ENCODE results near the gene SEL1L3.

Gene SEL1L3

DNA sequence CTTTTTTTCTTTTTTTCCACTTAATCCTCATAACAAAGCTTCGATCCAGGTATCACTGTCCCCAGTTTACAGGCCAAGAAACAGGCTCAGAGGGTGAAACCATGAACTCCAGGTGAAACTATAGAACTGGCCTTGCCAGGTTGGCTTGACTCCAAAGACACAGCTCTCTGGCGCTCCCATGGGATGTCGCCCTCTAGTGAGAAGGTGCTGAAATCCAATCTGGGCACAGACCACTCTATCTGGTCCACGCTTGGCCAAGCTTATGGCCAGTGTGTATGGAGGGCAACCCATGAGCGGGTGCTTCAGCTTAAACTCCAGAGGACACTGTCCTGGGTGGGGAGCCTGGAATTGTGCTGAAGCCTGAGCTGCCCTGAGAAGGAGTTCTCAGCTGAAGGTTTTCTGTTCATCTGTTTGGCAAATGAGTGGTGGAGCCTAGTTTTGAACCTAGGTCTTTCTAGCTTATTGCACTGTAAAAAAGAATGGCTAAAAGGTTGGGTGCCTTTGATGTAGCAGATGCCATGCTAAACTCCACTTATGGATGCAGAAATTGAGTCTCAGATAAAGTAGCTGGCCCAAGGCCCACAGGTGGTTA lies 70.5 kb downstream of the SEL1L3 start:
- peak in 1 of 3 donors; percentile 8 for DNase-seq (ENCODE audit: low read depth in 3 of 3)

DNA sequence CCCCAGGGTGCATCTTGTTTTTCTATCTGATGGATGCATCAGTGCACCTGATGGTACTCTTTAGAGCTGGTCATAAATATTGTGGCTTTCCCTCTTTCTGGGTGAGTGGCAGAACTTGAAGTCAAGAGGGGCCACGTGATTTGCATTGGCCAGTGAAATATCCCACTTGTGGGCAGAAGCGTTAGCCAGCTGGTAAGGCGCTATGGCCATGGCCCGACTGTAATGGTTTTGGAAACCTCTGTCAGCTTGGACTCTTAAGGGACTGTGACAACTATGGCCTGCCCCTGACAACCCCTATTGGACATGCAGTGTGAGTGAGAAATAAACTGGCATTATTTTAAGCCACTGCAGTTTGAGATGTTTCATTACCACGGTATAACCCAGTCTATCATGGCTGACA lies 72.8 kb downstream of the SEL1L3 start:
- DNase-seq (ENCODE audit: low read depth in 3 of 3): no peak

DNA sequence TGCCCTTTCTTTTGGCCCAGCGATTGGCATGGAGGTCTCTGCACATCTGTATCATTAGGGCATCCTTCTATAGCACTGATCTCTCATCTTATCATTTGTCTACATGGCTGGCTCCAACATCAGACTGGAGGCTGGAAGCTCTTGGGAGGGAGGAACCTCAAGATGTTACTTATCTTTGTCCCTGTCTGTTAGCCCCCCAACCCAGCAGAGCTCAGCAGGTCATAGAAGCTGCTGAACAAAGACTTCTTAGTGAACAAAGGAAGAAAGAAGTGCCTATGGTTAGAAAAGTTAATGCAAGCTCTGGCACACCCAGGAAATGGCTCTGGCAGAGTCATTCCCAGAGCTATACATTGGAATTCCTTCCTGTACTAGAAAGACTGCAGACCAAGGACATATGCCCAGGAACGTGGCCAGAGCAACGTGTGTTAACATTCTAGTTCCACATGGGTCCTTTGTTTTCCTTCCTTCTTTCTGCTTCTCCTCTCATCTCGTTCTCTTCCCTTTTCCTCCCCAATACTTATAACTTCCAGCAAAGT lies 74.0 kb downstream of the SEL1L3 start:
- DNase-seq (ENCODE audit: low read depth in 3 of 3): no peak

DNA sequence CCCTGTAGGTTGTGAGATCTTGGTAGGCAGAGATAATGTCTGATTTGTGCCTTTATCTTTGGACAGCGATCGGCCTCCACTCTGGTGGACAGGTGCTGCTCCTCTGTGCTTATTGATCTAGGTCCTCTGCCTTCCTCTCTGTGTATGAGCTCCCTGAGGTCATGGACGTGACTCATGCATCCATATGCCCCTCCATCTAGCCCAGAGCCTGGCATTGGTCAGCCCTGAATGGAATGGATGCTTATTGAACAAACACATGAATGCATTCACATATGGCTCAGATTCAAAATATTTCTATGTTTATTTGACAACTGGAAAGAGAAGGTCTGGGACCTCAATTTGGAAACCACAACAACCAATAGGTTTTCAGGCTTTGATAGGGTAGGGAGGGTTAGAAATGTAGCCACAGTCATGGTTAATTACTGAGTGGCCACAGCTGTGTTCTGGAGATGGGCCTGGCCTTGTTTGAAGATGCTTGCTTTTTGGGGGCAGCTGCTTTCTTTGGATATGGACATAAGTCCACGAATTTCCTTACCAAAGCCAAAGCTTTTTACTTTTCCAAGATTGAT lies 76.2 kb downstream of the SEL1L3 start:
- no peak for DNase-seq (ENCODE audit: low read depth in 3 of 3)

DNA sequence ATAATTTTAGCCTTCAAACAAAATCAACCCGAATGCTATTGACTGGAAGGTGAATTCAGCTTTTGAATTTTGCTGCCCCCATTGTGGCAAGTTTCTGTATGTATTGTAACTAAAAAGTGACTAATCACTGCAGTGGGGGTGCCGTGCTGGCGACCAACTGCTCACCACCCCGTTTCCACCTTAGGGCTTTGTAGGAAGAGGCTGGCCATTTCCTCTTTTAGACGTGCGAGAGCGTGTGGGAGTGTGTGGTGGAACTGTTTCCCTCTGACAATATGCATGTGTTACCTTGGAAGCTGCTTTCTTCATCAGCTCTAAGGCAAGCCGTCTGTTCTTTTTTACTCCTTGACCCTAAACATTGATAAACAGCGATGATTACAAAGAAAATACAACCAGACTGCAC lies 78.8 kb downstream of the SEL1L3 start:
- no peak for DNase-seq (ENCODE audit: low read depth in 3 of 3)

DNA sequence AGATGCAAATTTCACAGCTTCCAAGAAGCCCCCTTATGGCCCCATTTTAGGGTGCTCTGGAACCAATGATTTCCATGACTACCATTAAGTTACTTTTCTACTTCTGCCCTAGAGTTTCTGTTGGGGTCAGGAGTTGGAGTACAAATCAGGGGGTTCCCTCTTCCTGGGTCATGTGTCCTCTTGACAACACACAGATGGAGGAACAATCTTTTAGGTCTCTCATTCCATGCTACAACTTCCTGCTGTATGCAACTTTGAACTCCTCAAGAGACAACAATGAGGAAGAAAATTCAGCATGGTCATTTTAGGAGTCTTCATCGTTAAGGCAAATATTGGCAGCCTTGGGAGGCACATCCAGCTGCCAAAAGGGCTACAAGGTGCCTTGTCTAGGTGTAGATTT lies 79.7 kb downstream of the SEL1L3 start:
- no peak for DNase-seq (ENCODE audit: low read depth in 3 of 3)

DNA sequence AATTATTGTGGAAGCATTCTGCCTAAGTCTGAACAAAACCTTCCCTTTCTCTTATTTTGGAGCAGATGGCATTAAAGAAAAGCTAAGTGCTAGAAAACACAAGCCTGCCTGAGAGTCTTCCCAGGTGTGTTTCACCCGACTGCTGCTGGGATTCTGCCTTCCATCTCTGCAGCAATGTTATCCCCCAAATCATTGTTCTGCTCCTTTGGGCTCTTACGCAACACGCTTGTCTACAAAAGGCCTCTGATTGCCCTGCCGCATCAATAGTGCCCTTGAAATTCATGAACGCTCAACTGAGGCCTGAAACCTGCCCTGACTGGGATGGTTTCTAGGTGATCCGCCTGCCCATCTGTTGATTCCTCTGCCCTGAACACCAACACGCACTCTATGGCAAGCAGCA lies 80.3 kb downstream of the SEL1L3 start:
- DNase-seq (ENCODE audit: low read depth in 3 of 3): no peak

DNA sequence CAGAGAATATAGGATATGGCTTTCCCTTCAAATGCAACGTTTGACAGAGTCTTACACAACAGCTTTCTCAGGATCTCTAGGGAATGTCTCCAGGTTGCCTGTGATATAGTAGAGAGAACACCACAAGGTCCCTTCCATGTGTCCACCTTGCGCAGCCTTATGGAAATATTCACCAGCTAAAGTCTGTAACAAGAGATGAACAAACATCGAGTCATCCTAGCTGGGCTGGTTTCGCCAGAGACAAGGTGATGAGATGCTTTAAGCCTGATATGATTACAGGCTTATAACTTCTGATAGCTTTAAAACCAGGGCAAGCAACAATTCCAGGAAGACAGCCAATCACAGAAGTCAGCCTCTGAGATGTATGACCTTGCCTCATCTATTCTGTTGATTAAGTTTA lies 83.8 kb downstream of the SEL1L3 start:
- DNase-seq (ENCODE audit: low read depth in 3 of 3): no peak

DNA sequence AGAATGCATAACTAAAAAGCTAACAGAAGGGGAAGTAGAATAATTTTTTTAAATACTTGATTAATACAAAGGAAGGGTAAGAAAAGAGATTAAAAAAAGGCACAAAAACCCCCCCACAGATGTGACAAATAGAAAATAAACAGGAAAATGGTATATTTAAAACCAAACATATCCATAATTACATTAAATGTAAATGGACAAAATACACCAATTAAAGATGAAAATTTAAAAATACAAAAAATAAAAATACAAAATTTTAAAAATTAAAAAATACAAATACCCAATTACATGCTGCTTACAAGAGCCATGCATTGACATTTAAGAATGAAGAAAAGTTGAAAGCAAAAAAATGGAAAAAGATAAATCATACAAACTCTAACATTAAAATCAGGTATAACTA lies 86.0 kb downstream of the SEL1L3 start:
- no peak for DNase-seq (ENCODE audit: low read depth in 3 of 3)

DNA sequence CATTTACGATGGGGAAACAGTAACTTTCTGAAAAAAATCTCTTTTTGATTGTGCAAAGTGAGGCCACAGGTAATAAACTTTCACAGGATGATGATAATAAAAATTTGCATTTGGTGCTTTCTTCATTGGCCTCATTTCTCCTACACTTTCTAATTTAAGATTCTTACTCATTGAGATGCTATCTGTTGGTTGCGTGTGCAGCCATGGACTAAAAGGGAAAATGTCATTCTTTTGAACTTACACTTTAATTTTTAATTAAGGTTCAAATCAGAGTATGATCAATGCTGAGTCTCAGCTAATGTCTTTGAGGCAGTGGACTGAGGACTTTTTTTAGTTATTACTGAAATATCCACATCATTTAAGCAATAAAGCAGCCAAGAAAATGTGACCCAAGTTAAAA lies 87.6 kb downstream of the SEL1L3 start:
- DNase-seq (ENCODE audit: low read depth in 3 of 3): no peak

DNA sequence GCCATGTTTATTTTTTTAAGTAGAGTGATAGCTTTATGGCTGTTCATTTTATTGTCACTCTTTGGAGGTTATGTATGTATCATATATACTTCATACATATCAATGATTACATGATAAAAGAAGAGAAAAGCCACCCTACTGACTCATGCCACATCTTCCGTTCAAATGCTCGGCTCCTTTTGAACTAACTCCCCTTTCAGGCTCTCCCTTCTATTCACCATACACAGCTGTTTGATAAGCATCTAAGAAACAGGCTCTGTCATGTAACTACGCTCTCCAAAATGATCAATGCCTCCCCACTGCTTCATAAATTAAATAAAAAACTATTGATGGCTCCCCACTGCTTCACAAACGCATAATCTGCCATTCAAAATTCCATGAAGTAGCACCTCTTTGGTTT lies 89.4 kb downstream of the SEL1L3 start:
- DNase-seq (ENCODE audit: low read depth in 3 of 3): no peak

DNA sequence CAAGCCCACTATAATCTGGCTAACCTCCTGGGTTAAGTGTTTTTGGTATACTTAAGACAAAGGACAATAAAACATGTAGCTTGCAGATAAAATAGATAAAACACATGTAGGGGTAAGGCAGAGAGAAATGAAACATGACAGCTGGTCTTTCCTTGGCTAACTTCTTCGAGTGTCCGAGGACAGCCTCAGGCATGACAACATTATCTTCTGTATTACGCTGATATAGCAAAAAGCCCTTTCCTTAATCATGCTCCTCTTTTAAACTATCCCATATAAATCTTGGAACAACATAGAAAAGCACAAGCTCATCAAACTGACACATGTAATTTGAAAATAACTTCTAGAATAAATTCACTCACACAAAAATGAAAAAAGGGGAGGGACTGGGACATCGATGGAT lies 91.1 kb downstream of the SEL1L3 start:
- DNase-seq (ENCODE audit: low read depth in 3 of 3): no peak

DNA sequence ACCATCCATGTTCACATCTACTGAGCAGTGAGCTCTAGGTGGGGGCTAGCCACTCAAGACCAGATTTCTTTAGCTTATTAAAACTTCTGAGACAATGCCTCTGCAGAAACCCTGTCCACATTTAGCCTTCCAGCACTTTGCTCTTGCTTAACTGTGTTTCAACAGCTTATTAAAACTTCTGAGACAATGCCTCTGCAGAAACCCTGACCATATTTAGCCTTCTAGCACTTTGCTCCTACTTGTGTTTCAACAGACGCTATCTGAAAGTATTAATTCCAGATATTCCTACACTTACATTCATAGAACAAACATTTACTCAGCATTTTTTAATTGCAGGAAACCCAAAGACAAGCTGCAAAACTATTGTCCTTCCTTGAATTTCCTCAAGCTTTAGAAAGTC lies 91.9 kb downstream of the SEL1L3 start:
- no peak for DNase-seq (ENCODE audit: low read depth in 3 of 3)

DNA sequence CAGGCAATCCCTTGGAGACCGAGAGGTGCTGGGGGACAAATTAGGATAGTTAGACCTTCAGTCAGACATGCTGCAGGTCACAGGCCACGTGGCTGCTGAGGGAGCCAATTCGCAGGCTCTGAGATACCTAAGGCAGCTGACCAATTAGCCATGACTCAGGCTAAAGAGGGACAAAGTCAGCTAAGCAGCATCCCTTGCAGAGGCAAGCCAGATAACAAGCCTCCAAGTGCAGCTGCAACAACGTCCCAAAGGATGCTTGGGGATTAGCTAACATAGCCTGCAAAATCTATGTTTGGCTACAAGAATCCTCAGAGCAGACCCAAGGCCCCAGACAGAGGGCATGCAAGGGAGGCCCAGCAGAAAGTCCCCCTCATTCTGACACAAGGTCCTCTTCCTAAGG lies 93.5 kb downstream of the SEL1L3 start:
- DNase-seq (ENCODE audit: low read depth in 3 of 3): no peak

DNA sequence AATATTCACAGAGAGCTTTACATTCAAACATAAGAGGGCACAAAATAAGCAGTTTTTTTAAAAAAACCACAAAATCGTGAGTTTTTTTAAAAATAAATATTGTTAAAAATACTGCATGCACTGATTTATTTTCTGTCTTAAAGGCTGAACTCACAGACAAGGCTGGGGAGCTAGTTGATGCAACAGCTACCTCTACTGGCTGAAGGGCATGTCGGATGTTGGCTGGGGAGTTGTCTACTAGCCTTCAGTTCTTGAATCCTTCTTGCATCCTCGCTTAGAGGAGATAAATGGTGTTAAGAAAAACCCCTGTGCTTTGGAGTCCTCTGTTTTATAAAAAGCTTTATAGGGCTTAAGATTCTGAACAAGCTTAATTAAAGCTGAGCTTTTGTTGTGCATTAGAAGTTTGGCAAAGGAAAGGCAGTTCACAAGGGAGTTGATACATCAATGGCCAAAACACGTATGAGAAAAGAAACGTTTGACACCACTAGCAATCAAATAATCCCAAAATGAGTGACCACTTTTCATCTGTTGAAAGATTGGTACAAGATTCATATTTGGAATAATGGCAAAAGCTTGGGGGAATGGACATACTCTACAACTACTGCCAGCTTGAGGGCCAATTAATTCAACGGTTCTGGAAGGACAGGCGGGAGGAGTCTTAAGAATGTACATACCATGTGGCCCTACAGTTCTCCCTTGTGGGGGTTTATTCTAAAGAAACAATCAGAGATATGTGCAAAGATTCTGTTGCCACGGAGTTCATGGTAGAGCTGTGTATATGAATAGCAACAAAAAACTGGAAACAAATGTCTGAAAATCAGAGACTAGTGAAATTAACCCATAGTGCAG lies 94.7 kb downstream of the SEL1L3 start:
- no peak for DNase-seq (ENCODE audit: low read depth in 3 of 3)

DNA sequence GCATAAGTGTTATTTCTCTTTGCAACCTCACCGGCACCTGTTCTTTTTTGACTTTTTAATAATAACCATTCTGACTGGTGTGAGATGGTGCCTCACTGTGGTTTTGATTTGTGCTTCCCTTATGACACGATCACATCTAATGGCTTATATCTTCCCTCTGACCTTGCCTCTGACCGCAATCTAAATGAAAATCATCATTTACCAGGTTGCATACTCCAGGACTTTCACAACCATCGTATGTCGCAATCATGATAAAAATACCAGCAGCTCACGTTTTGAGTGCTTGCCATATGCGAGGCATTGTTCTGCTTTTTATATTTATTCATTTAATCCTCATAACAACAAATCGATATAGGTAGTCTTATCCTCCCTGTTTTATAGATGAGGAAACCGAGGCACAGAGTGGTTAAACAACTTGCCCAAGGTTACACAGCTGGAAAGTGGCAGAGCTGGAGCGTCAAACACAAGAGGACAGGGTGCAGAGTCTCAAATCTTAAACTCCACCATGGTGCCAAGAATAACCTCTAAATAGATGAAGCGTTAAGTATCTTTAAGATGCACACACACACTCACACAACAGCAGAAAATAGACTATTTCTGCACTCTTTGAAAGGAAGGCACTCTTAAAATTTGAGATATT lies 102.2 kb downstream of the SEL1L3 start:
- DNase-seq (ENCODE audit: low read depth in 3 of 3): no peak

DNA sequence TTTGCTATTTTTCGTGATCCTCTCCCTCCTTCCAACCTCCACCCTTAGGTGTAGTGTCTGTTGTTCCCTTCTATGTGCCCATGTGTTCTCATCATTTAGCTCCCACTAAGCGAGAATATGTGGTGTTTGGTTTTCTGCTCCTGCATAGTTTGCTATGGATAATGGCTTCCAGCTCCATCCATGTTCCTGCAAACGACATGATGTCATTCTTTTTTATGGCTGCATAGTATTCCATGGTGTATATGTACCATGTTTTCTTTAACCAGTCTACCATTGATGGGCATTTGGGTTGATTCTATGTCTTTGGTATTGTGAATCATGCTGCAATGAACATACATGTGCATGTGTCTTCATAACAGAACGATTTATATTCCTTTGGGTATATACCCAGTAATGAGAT lies 102.7 kb downstream of the SEL1L3 start:
- DNase-seq (ENCODE audit: low read depth in 3 of 3): no peak

DNA sequence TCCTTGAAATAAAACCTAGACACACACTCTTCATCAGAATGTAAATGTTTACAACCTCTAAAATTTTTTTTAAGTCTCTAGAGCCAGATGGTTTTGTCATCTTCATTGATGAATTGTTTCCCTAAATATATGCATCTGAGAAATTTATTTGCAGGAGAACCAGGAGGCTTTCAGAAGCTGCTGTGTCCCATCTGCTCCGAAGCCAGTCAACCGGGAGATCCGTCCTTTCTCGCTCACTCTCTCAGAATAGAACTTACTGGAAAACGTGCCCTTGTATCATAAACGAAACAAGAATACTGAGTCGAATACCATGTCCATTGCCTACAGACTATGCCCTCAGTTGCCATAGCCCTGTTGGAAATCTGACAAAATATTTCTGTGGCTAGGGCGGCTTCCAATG lies 103.7 kb downstream of the SEL1L3 start:
- no peak for DNase-seq (ENCODE audit: low read depth in 3 of 3)

DNA sequence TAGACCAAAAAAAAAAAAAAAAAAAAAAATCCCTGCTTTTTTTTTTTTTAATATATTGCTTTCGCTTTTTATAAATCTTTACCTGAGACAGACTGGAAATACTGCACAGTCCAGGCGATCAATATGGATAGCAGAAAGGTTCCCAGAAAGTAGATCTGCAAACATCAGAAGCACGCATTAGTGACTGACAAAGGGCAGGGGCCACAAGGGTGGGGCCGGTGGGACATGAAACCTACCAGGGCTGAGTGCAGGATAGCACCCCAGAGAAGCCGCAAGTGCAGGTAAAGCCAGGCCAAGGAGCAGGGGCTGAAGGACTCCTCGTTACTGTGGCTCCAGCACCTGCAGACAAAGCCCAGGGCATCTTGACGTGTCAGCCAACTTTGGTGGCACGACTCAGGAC lies 105.3 kb downstream of the SEL1L3 start:
- DNase-seq (ENCODE audit: low read depth in 3 of 3): no peak

DNA sequence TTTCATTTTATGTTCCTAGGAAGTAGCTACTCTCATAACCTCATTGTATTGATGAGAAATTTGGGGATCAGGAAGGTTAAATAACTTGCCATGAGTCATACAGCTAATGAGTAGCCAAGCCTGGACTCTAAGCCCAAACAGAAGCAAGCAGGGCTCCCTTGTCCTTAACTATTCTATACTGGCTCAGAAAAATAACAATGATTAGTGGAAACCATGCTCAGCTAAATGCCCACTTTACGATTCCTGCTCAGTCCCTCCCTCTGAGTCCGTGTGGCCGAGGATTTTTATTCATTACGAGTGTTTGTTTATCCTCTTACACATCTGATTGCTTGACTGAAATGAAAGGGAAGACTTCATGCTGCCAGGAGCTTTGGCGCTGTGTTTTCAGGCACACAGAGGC lies 106.3 kb downstream of the SEL1L3 start:
- no peak for DNase-seq (ENCODE audit: low read depth in 3 of 3)

DNA sequence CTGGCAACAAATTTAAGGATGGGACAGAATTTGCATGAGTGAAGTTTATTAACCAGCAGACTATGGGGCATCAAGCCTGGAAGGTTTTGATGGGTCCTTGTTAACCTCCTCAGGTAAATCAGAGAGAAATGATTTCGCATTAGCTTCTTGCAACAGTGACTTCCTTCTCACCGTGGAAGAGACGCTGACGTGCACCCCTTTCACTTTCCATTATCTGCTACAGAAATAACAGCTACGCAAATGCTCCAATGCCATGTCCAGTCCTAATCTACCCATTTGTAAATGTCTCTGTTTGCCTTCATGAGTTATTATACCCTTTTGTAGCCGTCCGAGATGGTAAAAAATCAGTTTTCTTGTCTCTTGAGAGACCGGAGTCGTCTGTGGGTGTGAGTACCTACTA lies 106.9 kb downstream of the SEL1L3 start:
- no peak for DNase-seq (ENCODE audit: low read depth in 3 of 3)

DNA sequence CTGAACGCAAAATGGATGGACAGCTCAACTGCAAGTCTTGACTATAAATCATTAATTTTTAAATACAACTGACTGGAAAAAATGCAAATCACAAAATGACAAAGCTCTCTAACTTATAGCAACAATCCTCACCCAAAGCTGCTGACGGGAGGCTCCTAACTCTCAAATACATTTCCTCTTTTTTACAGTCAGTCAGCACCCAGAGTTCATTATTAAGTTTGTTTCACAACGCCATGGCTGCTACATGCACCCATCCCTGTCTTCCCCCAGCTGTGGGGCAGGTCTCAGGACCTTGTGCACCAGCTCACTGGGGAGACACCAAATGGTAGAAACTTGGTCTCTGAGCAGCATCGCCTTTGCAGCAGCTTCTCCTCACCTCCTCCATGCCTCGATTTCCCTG lies 109.5 kb downstream of the SEL1L3 start:
- DNase-seq (ENCODE audit: low read depth in 3 of 3): no peak

DNA sequence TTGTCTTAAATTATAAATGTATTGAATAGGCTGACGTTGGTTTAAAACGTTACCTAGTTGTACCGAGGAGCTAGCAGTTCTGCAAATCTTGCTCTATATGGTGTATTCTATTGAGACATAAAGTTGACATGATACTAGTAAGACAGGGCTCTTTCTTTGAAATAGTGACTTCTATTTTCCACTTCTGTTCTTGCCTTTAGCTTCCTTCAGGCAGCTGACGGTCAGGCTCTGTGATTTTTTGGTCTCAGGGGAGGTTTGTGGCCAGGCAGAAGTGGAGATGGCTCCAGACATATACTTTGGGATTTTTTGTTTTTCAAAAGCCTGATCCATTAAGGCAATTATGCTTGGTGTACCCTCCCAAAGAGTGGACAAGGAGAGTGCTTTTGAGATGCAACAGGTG lies 111.9 kb downstream of the SEL1L3 start:
- no peak for DNase-seq (ENCODE audit: low read depth in 3 of 3)
